ENCODE results near the gene CD46.

CD46 gene

DNA sequence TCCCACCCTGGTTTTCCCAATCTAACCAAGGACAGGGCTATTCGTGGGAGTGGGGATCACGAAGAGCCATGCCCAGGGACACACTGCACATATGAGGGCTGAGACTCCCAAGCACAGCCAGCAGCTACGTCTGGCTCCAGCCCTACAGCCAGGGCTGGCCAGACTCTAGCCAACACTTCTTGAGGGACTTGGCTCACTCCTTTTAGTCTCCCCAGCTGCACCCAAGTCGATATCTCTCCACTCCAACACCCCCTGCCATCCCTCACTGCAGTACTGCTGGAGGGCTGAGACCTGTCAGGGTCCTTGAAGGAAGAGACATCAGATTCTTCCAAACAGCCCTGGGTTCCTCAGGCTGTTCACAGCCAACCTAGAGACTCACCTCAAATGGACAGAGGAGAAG is 62.6 kb downstream of the CD46 start:
- no peak for DNase-seq (ENCODE audit: low spot score)

DNA sequence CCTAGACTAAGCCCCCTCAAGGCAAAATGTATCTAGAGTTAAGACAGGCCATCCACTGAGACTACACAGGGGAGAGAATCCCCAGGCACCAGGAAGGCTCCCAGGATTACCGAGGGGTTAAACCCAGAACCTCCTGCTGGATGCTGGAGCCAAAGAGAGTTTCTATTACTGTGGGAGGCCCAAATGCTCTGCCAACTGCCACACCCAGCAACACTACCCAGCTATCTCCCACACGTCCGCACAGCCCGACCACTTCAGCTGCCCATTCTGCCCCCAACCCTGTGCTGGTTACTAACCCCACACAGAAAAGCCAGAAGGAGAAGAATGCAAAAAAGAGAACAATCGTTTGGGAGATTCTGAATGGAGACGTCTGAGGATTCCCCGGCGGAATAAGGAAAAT is 63.6 kb downstream of the CD46 start:
- no peak for DNase-seq (ENCODE audit: low spot score)

DNA sequence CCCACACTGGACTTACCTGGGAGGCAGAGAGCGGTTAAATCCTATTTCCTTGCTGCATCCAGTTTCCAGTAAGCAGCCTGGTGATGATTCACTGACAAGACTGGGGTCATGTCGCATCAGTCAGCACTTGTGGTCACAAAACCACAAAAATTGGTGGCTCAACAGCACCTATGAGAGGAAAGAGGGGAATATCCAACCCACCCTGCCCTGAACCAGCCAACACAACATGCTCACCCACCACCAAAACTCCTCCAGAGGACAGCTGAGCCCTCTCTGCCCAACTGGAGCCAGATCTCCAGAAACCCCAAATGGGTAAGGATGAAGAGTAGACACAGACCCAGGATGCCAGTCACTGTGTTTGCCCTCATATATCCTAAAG is 64.0 kb downstream of the CD46 start:
- no peak for DNase-seq (ENCODE audit: low spot score)

DNA sequence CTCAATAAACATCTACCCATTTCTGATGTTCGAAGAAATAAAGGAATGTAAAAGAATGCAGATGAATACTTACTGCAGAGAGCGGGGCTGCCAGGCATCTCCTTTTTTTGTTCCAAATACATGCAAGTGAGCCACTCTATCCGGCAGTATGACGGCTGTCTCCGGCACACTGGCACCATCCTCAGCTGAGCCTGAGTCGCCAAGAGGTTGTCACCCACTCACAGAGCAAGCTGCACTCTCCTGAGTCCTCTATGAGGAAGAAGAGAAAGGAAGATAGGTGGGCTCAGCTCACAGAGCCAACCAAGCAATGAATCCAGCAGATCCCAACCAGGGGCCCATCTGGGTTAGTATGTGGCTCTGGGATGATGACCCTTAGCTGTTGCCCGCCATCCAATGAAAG is 65.3 kb downstream of the CD46 start:
- DNase-seq (ENCODE audit: low spot score), result no peak

DNA sequence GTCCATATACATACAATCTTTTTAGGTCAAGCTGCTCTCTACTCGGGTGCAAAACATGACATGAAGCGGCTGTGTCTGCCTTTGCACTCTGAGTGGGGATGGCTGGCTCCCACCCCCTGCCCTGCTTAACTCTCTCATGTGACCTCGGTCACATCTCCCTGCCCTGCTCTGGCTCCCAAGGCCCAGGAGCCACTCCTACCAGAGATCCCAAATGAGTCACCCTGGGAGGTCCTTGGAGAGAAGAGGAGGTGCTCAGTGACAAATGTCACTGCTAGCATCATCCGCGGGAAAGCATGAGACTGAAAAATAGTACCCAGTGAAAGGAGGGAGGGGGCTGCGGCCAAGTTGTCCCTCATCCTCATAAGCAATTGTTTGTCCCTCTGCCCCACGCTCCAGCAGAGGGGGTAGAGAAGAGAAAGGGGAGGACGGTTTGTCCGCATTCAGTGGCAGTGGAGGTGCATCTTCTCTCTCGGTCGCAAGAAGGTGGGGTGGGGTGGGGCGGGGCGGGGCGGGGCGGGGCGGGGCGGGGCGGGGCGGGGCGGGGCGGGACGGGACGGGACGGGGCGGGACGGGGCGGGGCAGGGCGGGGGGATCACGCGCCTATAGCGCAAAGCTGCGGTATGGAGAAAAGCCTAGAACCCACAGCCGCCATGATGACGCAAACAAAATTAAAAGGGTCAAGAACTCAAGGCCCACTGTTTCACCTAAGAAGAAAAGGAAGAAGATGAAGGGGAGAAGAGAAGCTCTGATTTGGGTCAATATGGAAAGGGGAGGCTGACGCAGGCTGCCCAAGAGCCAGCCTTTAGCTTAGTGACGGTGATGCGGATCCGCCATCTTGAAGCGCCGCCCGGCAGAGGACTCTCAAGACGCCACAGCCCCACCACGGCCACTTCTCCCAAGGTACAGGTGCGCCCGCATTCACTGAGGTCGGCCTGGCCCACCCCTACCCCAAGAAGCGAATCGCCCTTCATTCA is 66.2 kb downstream of the CD46 start:
- DNase-seq (ENCODE audit: low spot score), result no peak

DNA sequence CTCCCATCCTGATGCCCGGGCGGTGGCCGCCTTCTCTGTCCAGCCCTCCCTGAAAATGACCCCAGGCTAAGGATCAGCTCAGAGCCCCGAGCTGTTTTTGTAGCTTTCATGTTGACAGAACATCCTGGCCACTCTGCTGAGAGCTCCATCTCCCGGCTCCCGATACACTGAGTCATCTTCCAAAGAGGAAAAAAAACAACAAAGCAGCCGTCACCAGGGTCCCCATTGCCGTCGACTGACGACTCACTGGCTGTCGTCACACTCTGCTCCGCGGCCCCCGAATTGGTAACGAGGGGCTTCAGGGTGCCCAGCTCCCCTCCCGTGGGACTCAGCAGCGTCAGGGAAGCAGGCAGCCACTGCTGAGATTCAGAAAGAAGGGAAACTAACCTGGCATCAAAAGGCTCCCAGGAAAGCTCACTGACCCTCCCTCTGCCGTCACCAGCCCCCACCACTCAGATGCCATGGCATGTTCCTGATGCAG is 67.2 kb downstream of the CD46 start:
- no peak for DNase-seq (ENCODE audit: low spot score)

DNA sequence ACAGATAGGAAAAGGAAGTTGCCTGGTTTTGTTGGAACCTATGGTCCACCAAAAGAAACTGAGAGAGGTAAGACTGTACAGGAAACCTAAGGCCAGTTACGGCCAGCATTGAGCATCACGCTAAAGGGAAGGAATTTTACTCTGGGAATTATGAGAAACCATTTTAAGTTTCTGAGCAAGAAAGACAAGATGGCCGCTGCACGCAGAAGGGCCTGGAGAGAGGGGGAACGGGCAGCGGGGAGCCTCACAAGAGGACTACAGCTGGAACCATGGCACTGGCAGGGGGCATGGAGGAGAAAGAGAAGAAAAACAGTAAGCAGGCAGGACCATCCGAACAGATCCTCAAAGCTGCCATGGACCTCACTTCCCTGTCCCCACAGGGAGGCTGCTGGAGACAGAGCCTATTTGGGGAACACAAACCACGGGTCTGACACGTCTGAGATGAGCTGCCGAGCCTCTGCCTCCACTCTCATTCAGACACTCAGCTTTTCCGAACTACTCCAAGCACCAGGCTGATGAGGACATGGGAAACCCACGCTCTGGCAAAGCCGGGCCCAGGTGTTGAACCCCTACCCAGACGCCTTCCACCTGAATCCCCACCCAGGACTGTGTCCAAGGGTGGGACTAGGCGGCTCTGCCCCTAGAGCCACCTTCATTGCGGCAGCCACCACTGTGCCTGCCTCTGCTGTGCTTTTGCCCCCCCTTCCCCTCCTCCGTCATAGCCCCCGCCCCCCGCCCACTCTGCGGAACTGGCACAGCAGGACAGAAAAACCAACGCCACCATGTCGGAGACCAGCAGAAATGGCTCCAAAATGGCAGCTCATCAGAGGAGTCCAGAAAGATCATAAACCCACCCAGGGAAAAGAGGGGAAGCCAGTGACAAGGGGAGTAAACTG is 69.0 kb downstream of the CD46 start:
- DNase-seq (ENCODE audit: low spot score), result no peak

DNA sequence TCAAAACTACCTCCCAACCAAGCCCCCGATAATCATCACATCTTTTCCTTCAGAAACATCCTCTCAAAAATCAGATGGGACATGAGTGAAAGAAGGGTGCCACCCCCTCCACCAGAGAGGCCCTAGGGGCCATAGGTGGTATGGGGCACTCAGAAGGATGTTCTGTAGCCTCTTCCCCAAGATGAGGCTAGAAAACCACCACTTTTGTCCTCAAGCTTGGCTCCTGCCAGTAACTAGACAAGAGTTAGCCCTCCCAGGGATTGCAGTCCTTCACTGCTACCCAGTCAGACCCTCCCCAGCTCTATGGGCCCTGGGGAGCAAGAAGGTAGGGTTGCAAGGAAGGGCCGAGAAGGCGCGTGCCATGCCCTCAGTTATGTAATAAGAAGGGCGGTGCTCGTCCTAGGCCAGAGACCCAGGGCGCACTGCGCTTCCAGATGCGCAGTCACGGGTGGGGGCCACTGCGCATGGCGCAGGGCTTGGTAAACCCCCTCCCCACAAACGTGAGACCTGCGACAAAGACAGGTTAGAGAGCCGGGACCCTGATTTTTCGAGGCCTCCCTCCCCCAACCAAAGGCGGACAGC is 69.7 kb downstream of the CD46 start:
- no peak for DNase-seq (ENCODE audit: low spot score)

DNA sequence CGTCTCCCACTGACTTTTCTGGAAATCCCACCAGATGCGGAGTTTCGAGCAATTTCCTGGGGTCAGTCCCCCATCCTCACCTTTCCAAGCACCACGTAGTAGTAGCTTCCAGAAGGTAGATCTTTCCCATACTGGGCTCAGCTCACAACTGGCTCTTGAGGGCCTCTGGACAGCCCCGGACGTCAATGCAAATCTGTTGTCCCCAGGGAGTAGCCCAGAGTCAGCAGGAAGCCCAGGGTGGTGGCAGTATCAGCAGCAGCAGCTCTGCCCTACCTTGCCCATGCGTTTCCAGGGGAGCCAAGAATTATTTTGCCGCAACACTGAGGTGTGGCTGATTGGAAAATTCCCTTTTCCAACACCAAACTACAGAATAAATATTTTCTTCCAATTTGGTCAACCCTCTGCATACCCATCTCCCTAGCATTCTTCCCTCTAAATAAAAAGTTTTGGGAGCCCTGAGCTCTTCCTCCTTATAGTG is 70.3 kb downstream of the CD46 start:
- DNase-seq (ENCODE audit: low spot score), result peak; percentile 89

DNA sequence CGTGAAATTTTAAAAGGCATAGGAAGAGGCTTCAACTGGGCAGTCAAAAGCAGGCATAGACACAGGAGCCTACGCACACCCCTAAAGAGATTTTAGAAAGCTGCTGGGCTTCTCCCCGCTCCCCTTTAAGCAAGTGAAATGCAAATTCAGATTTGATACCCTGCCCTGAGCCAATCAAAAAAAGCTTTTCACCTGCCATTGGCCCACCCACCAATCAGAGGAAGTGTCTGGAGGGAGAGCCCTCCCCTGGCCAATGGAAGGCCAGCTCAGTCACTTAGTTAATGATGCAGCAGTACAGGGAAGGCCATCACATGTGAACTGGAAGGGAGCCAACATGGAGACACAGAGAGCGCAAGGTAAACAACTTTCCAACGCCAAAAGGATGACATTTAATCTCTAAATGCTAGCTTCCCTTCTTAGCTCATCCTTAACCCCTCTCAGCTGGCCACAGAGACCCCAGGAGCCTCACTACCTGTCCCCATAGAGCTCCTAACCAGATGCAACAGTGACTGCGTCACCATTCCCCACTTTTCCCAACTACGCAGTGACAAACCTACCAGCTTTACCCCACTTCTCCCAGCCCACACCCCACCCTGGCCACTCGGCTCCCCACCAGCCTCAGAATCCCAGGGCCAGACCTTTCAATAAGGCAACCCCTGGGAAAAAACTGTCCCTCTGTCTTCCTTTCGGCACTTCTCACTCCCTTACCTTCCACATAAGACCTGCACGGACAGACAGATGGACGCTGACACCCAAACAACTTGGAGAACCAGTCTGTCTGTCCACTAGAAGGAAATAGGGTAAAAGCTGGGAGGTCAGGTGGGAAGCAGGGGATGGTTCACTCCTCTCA is 71.0 kb downstream of the CD46 start:
- peak; percentile 97 for DNase-seq (ENCODE audit: low spot score)

DNA sequence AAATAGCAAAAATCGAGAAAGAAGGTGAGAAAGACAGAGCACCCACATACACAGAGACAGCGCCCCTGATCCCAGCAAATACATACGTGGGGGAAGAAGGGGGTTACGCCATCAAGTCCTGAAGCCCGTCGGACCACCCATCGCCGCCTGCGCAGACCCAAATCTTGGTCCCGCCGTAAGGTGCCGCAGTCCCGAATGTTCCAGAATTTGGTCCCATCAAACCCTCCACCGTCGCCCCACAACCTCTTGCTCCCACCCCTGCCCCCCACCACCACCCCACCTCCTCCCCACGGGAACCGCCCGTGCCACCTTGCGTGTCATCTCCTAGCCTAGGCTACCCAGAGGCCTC is 71.7 kb downstream of the CD46 start:
- no peak for DNase-seq (ENCODE audit: low spot score)

DNA sequence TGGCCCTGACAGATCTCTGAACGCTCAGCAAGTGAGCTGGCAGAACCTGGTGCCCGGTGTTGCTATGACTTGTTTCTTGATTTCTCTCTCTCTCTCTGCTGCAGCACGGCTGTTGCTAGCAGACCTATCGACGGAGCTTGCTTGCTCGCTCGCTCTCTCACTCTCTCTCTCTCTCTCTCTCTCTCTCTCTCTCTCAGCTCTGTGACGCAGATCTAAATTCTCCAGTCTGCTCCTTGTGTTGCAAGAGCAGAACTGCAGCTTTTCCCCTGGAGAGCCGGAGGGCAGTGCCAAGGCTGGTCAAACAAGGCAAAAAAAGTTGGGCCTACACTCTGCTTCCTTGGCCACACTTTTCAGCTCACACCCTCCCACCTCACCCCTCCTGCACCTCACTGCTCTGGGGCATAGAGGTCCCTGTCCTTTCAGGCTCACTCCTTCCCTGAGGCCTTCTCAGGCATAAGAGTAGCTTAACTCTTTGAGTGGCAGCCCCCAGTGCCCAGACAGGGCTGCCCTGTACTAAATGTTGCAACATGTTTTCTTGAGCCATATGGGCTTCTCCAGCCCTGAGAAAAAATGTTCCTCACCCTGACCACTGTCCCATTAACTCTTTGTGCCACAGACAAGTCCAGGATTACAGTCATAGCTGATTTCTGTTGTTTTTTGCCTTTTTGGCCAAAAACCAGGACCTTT is 72.2 kb downstream of the CD46 start:
- DNase-seq (ENCODE audit: low spot score), result peak; percentile 63

DNA sequence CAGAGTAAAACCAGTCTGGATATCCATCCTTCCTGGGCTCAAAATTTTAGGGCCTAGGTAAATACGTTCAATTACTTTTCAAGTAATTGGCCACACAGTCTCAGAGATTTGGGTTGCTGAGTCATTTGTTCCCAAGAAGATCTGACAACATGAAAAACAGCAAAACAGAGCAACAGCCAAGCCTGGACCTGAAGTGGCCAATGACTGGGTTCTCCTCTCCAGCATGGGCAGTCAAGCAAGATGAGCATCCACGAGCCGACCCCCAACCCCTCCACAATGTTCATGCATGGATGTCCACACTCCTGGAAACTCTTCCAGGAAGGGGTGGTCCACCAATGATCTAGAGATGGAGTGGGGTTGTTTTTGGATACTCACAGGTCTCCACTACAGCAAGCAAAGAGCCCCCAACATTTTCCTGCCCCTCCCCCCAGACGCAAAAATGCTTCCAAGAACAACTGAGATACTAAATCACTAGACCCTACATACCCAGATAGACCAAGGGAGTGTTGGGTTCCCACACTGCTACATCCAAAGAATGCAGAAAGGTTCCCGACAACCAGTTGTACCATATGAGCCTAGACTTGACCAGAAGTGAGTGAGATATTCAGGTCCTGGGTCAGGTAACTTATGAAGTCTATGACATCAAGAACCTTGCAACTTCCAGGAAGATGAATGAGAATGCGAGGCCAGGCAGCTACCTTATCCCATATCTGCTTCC is 73.0 kb downstream of the CD46 start:
- no peak for DNase-seq (ENCODE audit: low spot score)

DNA sequence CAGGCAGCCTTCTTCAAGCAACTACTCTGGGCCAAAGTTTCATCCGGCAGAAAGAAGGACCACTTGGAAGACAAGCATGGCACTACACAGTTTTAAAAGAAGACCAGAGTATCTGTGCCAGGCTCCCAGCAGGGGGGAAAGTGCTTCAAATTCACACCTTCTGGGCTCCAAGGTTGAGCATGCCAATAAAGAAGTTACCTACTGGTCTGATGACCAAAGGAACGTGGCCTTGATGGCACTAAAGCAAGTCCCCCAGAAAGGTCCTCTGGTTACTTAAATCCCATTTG is 73.5 kb downstream of the CD46 start:
- DNase-seq (ENCODE audit: low spot score), result no peak

DNA sequence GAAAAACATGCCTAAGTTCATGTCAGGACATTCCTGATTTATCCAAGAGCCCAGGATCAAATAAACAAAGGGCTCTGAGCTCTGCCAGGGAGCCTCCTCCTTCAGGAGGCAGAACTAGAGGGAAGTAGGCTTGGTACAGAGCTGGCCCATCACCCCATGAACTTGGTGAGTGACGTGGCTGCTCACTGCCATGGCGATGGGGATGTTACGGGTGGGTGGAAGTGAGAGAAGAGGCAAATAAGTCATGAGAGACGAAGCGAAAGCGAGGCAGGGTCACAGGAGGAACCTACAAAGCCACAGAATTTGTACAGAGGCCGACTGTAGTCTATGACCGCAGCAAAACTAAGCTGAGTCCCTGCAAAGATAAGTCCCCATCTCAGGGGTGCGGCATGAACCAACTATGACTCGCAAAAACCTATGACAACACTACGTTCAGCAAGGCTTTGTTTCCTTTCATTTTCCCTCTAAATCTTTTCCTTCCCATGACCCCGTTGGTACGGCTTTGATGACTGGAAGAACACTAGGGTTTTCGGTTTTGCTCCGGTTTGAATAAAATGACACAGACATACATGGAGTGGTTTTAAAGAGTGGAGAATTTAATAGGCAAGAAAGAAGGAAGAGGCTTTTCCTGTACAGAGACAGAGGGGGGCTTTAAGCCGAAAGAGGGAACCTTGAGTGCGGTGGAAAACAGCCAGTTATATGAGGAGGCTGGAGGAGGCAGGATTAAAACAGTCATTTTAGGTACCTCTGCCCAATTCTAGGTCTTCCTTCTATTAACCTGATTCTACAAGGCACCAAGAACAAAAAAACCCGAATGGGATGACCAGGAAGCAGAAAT is 74.1 kb downstream of the CD46 start:
- peak; percentile 85 for DNase-seq (ENCODE audit: low spot score)

DNA sequence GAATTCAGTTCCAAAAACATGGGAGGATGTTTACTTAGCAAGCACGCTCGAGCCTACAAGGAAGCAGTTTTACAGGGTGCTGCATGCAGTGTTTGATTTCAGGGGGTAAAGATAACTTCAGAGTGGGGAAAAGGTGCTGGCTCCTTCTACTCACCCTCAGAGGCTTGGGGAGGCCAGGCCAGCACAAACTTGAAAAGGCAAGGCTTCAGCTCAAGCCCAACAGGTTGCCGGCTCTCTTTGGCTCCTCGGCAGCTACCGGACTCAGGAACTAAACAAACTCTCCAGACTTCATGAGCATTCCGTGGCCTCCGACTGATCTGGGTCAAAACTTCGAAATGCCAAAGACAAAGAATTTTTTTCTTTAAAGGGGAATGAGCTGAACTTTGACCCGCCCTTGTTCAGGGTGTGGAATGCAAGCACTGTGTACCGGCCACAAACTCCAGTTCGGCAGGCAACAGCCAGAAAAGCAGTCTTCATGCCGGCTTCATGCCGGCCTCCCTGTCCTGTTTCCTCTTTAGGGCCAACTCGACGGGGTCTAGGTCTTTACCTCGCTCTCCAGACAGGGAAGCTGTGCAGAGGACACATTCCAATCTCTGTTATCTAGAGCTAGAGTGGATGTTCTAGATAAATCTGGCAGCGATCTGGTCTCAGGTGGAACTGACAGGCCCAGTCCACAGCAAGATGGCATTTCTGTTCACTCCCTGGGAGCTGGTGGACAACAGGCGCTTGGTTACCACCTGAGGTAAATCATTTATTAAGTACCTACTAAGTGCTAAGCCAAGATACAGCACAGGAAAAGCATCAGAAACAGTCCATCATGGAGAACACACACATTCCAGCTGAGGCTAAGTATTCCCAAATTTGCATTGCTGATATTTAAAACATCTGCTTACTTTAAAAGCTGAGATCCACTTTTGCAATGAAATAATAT is 75.0 kb downstream of the CD46 start:
- DNase-seq (ENCODE audit: low spot score), result no peak

DNA sequence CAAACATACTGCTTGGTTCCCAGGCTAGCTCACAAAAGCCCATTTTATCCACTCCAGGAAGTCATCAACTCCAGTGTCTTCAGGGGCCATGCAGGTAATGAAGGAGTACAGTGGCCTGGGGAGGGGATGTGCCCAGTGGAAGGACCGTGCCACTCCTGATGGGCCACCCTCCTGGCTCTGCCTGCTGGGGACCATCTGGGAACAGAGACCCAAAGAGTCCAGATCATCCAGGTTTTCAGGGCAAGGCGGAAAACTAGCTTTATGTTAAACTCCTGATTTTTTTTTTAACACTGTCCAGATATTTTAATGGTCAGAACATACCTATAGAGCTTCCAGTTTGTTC is 75.6 kb downstream of the CD46 start:
- DNase-seq (ENCODE audit: low spot score), result no peak

DNA sequence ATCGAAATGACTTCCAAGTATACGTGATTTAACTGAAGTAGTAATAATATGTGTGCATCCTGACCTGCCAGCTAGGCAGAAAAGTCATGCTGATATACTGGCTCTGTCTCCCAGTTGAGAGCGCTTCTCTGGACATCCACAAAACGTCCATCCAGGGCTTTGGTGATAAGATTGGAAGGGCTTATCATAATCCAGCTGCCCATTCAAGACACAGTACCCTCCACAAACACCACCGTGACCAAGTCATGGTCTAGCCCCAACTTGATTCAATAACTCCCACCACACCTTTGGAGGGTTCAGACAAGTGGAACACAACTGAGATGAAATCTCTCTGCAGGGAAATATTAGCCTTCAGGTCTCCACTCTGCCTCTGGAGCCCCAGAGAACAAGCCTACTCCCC is 76.2 kb downstream of the CD46 start:
- DNase-seq (ENCODE audit: low spot score), result no peak
